Caco-2 (cell line): Measurements from ENCODE around the gene SLC6A5. TPM values are rescaled to one million over a fixed set of nuclear protein-coding genes. Genes with fewer than 3 reads are reported as not detected.

ENCODE experiments used
- BruUV-seq: library from RNA; stranded (reverse); fragments of 400-500 nt; replicated peaks from 2 replicates; lab custom pipeline; 2021; lab: Mats Ljungman, UMichigan
- CTCF ChIA-PET: fragments of 300-600 bp; sonication (Branson Sonifier 250); formaldehyde crosslinking; loops from one replicate; lab custom pipeline; 2022; ENCODE audit warnings: antibody characterized with exemption; lab: Charles Lee
- POLR2A ChIA-PET: fragments of 300-600 bp; sonication (Branson Sonifier 250); formaldehyde crosslinking; loops from one replicate; lab custom pipeline; 2022; ENCODE audit warnings: antibody characterized with exemption; lab: Charles Lee
- DNase-seq, 2 experiments: peaks; one replicate each; pipeline versions ENCODE4 v3.0.0 to v3.0.0-alpha.2; 2020 to 2022
- H3K27me3 ChIP-seq: replicated peaks from 2 replicates; pipeline ENCODE4 v1.6.0; 2011; ENCODE audit warnings: low read length; ENCODE audit not compliant: control insufficient read depth, insufficient read depth
- H3K36me3 ChIP-seq: 2 replicates; pipeline ENCODE4 v1.5.1; 2011; ENCODE audit warnings: low read length; ENCODE audit not compliant: control insufficient read depth, insufficient read depth
- H3K4me1 ChIP-seq: fragments of 250-450 bp; sonication (Bioruptor Pico); 2 replicates; pipeline ENCODE4 v1.5.1; 2020; ENCODE audit warnings: mild to moderate bottlenecking
- H3K4me3 ChIP-seq: 2 replicates; pipeline ENCODE4 v1.5.1; 2011; ENCODE audit warnings: low read depth, mild to moderate bottlenecking, control low read depth, low read length
- H3K9me3 ChIP-seq: fragments of 250-450 bp; sonication (Bioruptor Pico); 2 replicates; pipeline ENCODE4 v1.5.1; 2020; ENCODE audit warnings: mild to moderate bottlenecking, moderate library complexity
- H3K27ac Mint-ChIP-seq: one replicate; pipeline ENCODE4 v1.8.0; 2022; ENCODE audit warnings: mixed read lengths; ENCODE audit not compliant: unreplicated experiment
- H3K27me3 Mint-ChIP-seq: one replicate; pipeline ENCODE4 v1.8.0; 2022; ENCODE audit warnings: mixed read lengths; ENCODE audit not compliant: insufficient read depth, unreplicated experiment
- H3K36me3 Mint-ChIP-seq: one replicate; pipeline ENCODE4 v1.8.0; 2022; ENCODE audit warnings: mild to moderate bottlenecking, mixed read lengths; ENCODE audit not compliant: insufficient read depth, unreplicated experiment
- H3K4me1 Mint-ChIP-seq: one replicate; pipeline ENCODE4 v1.8.0; 2022; ENCODE audit warnings: low read depth, mixed read lengths; ENCODE audit not compliant: unreplicated experiment
- H3K4me3 Mint-ChIP-seq: one replicate; pipeline ENCODE4 v1.8.0; 2022; ENCODE audit warnings: mild to moderate bottlenecking, moderate library complexity, mixed read lengths; ENCODE audit not compliant: unreplicated experiment
- H3K9me3 Mint-ChIP-seq: one replicate; pipeline ENCODE4 v1.8.0; 2022; ENCODE audit warnings: mixed read lengths; ENCODE audit not compliant: unreplicated experiment
- intact Hi-C: fragments of 100-400 bp; cut with micrococcal nuclease; formaldehyde crosslinking; loops from one replicate; pipeline ENCODE4 v1.10.0; 2022; ENCODE audit not compliant: unreplicated experiment
- total RNA-seq: library from RNA; stranded (reverse); gene quantifications from 2 replicates; pipeline ENCODE4 v1.2.3, GENCODE V29; 2022
- TF ChIP-seq, protein P1 (sequence below), 2 experiments: fragments of 200-600 bp in 1 of 2; IDR thresholded peaks; 1 replicate in 1 of 2; 2 replicates in 1 of 2; pipeline versions ENCODE4 v1.5.1 to v1.8.0; 2011 to 2022; ENCODE audit warnings: antibody characterized with exemption in 1 of 2, control low read depth in 1 of 2, inconsistent platforms in 1 of 2, low read depth in 1 of 2, low read length in 1 of 2, mild to moderate bottlenecking in 1 of 2, moderate library complexity in 1 of 2; ENCODE audit not compliant: insufficient read depth in 1 of 2, severe bottlenecking in 1 of 2, unreplicated experiment in 1 of 2

SLC6A5 gene
- total RNA-seq, 1 experiment from 2014 or later: not detected

DNA sequence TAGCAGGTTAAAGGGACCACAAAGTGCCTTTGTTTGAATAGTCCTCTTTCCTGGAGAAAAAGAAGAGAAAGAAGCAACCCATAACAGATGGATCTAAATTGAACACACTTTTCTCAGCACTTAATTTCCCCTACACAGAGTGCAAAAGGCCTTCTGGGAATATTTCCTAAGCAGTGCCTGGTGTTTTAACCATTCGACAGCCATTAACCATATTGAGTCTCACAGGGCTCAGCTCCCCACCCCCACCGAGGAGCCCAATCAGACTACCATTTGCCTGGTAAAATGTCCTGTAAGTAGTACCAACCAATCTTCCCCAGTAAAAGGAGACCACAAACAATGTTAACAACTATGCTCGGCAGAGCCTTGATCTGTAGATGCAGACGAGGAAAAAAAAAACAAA, 40.7 kb upstream of the SLC6A5 start:
- intact Hi-C loops: no loop called here
- peaks cover 12% of the 10 kb centered on the region for H3K9me3 Mint-ChIP-seq
- no peak overlapping the region for H3K27ac Mint-ChIP-seq
- H3K4me1 Mint-ChIP-seq: no peaks in the 10 kb centered on the region
- no peaks in the 10 kb centered on the region; the same call in 1 of the 2 replicates for H3K36me3 ChIP-seq
- DNase-seq: no peak
- H3K36me3 Mint-ChIP-seq: no peaks in the 10 kb centered on the region
- peaks cover 1% of the 10 kb centered on the region; the same call in 1 of the 2 replicates for H3K27me3 ChIP-seq
- peaks cover 8% of the 10 kb centered on the region; the same call in 1 of the 2 replicates for H3K9me3 ChIP-seq
- BruUV-seq: no TSS peak
- CTCF ChIA-PET: no interaction called here
- POLR2A ChIA-PET: no interaction called here
- no peak overlapping the region for H3K4me3 Mint-ChIP-seq
- H3K4me3 ChIP-seq: no peak overlapping the region
- peaks cover 11% of the 10 kb centered on the region for H3K27me3 Mint-ChIP-seq
- TF ChIP-seq, protein P1, sequence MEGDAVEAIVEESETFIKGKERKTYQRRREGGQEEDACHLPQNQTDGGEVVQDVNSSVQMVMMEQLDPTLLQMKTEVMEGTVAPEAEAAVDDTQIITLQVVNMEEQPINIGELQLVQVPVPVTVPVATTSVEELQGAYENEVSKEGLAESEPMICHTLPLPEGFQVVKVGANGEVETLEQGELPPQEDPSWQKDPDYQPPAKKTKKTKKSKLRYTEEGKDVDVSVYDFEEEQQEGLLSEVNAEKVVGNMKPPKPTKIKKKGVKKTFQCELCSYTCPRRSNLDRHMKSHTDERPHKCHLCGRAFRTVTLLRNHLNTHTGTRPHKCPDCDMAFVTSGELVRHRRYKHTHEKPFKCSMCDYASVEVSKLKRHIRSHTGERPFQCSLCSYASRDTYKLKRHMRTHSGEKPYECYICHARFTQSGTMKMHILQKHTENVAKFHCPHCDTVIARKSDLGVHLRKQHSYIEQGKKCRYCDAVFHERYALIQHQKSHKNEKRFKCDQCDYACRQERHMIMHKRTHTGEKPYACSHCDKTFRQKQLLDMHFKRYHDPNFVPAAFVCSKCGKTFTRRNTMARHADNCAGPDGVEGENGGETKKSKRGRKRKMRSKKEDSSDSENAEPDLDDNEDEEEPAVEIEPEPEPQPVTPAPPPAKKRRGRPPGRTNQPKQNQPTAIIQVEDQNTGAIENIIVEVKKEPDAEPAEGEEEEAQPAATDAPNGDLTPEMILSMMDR (IDR thresholded peaks at IDR 0.05; ENCODE audit: insufficient read depth in 1 of 2, low read depth in 1 of 2, low read length in 1 of 2, severe bottlenecking in 1 of 2, unreplicated experiment in 1 of 2): no peak
- no peaks in the 10 kb centered on the region for H3K4me1 ChIP-seq

DNA sequence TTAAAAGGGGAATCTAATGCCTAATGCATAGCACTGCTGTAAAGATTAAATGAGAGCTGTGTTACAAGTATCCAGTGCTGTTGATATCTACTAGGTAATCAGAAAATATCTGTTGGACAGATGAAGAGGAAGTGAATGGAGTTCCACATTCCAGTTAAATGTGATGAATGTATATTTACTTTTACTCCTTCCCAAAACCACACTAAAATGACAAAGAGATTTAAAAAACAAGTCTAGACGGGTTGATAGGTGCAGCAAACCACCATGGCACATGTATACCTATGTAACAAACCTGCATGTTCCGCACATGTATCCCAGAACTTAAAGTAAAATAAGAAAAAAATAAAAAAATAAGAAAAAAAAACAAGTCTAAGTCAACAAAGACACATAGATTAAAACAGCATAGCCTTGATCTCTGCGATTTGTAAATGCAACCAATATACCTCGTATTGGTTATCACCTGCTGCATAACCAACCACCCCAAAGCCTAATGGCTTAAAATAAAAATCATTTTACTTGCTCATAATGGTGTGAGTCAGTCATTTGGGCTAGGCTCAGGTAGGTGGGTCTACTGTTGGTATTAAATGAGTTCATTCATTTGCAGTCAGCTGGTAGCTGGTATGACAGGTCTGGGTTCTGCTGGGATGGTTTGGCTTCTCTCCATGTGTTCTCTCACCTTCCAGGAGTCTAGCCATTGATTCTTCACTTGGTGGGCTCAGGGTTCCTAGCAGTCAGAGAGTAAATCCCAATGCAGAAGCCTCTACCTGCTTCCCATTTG, 39.7 kb upstream of the SLC6A5 start:
- no TSS peak for BruUV-seq
- H3K4me3 ChIP-seq: no peak overlapping the region
- TF ChIP-seq, protein P1 (IDR thresholded peaks at IDR 0.05; ENCODE audit: insufficient read depth in 1 of 2, low read depth in 1 of 2, low read length in 1 of 2, severe bottlenecking in 1 of 2, unreplicated experiment in 1 of 2): no peak
- H3K27ac Mint-ChIP-seq: no peak overlapping the region
- H3K9me3 ChIP-seq: peaks cover 8% of the 10 kb centered on the region; the same call in 1 of the 2 replicates
- intact Hi-C loops: no loop called here
- POLR2A ChIA-PET: no interaction called here
- no peaks in the 10 kb centered on the region for H3K36me3 ChIP-seq
- H3K36me3 Mint-ChIP-seq: no peaks in the 10 kb centered on the region
- H3K4me1 ChIP-seq: no peaks in the 10 kb centered on the region
- H3K4me3 Mint-ChIP-seq: no peak overlapping the region
- H3K27me3 ChIP-seq: peaks cover 1% of the 10 kb centered on the region; the same call in 1 of the 2 replicates
- CTCF ChIA-PET: no interaction called here
- peaks cover 12% of the 10 kb centered on the region for H3K9me3 Mint-ChIP-seq
- H3K27me3 Mint-ChIP-seq: peaks cover 11% of the 10 kb centered on the region
- no peak for DNase-seq
- H3K4me1 Mint-ChIP-seq: no peaks in the 10 kb centered on the region

DNA sequence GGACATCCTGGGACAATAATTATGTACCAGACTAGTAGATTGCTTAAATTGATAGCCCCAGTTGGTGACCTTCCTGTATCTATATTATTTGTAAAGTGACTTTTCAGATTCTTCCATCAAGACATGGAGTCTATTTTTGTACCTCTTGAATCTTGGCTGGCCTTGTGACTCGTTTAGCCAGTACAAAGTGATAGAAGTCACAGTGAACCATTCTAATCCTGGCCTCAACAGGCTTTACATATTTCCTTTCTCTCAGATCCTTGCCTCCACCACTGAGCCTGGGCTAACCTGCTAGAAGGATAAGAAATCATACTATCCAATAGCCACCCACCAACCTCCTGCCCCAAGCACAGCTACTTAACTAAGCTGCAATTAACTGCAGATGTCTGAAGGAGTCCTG, 37.5 kb upstream of the SLC6A5 start:
- no peaks in the 10 kb centered on the region for H3K4me1 ChIP-seq
- H3K36me3 ChIP-seq: no peaks in the 10 kb centered on the region
- H3K9me3 ChIP-seq: no peaks in the 10 kb centered on the region
- peaks cover 1% of the 10 kb centered on the region; the same call in 1 of the 2 replicates for H3K27me3 ChIP-seq
- no peak overlapping the region for H3K4me3 ChIP-seq
- Mint-ChIP-seq H3K36me3 (no peaks in the 10 kb centered on the region), H3K27me3 (peaks cover 6% of the 10 kb centered on the region), H3K9me3 (no peaks in the 10 kb centered on the region), H3K4me3 (no peak overlapping the region), H3K4me1 (no peaks in the 10 kb centered on the region), H3K27ac (no peak overlapping the region)
- ChIA-PET POLR2A (no interaction called here), CTCF (no interaction called here)
- TF ChIP-seq, protein P1 (IDR thresholded peaks at IDR 0.05; ENCODE audit: insufficient read depth in 1 of 2, low read depth in 1 of 2, low read length in 1 of 2, severe bottlenecking in 1 of 2, unreplicated experiment in 1 of 2): no peak
- no TSS peak for BruUV-seq
- intact Hi-C loops: no loop called here
- DNase-seq: no peak
